ENCODE measurements around the gene TTC9.
A peak's percentile ranks its signal among the peaks of the same experiment; 100 is the strongest.

The TTC9 gene

DNA sequence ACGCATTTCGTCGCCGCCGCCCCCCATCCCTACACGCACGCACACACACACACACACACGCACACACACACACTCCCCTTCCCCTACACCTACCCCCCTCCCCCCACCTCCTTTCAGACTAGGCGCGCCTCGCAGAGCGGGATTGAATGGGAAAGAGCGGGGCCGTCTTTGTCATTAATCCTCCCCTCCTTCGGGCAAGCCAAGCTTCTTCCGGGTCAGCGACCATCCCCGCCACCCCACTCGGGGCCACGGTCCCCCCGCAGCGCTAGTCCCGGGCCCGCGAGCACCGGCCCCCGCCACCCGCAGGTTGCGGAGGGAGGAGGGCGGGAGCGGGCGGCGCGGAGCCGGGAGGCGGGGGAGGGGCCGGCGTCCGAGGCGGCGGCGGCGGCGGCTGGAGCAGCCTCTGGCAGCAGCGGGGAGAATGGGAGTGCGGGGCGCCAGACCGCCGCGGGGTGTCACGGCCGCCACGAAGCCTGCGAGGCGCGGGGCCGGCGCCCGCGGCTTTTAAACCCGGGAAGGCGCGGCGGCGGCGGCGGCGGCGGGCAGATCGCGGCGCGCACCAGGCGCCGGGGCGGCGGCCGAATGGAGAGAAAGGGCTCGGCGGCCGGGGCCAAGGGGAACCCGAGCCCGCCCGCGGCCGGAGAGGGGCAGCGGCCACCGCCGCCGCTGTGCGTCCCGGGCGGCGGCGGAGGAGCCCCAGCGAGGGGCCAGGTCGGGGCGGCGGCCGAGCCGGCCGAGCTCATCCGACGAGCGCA, at the start of gene TTC9:
TTC9 (plus strand) TSS at position 369 of the 755 bp plus-strand sequence; CDS start at position 583, 214 bp downstream.
- peak; percentile 24 for DNase-seq

DNA sequence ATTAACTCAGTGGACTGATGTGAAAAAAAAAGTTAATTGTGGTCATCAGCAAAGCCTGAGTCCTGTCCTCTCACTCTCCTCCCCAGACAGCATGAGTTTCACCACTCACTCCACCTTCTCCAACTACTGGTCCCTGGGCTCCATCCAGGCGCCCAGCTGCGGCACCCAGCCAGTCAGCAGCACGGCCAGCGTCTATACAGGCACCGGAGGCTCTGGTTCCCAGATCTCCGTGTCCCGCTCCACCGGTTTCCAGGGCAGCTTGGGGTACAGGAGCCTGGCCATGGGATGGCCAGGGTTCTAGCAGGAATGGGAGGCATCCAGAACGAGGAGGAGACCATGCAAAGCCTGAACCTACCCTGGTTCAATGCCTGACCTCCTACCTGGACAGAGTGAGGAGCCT, 47.3 kb upstream of the TTC9 start:
- no peak for DNase-seq

DNA sequence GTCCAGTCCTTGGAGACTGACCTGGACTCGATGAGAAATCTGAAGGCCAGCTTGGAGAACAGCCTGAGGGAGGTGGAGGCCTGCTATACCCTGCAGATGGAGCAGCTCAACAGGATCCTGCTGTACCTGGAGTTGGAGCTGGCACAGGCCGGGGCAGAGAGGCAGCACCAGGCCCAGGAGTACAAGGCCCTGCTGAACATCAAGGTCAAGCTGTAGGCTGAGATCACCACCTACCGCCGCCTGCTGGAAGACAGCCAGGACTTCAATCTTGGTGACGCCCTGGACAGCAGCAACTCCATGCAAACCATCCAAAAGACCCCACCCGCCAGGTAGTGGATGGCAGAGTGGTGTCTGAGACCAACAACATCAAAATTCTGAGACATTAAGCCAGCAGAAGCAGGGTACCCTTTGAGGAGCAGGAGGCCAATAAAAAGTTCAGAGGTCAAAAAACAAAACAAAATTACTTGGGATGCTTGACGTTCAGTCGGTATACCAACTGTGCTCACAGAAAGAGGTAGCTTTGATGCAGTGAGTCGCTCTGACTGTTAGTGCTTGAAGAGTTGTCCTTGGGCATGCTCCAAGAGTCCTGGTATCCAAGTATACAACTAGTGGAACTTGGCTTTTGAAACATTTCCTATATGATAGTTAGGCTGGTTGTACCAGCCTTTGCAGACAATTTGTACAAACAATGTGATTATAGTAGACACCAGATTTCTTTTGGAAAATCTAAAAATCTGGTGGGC, 46.1 kb upstream of the TTC9 start:
- no peak for DNase-seq

GRCh38 chr14:70597731-70598130, 44.0 kb upstream of the TTC9 start:
- no peak for DNase-seq

- DNase-seq, result peak; percentile 11
Measured at GRCh38 chr14:70599345-70599744, 42.4 kb upstream of the TTC9 start.

- DNase-seq, result peak; percentile 94
Measured at GRCh38 chr14:70600382-70601157, 41.1 kb upstream of the TTC9 start, which contains the start of gene MED6. TSS of gene MED6 (minus strand) at chr14:70600655. CDS start at chr14:70600637, 18 bp downstream.

- DNase-seq, result no peak
Measured at GRCh38 chr14:70601162-70601561, 40.6 kb upstream of the TTC9 start.

DNA sequence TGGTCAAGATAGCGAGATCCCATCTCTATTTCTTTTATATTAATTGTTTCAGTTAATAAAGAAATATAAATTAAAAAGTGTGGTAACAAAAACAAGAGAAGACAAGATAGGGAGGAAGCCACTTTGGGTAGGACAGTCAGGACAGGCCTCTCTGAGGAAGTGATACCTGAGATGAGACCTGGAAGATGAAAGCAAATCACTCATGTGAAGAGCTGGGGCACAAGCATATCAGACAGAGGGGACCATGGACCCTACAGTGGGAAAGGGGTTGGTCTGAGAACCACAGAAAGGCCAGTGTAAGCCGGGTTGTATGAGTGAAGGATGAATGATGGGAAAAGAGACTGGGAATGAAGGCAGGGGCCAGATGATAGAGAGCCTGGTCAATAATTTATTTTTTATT, 39.5 kb upstream of the TTC9 start:
- no peak for DNase-seq

- DNase-seq, result no peak
Measured at GRCh38 chr14:70611216-70611615, 30.5 kb upstream of the TTC9 start.

DNA sequence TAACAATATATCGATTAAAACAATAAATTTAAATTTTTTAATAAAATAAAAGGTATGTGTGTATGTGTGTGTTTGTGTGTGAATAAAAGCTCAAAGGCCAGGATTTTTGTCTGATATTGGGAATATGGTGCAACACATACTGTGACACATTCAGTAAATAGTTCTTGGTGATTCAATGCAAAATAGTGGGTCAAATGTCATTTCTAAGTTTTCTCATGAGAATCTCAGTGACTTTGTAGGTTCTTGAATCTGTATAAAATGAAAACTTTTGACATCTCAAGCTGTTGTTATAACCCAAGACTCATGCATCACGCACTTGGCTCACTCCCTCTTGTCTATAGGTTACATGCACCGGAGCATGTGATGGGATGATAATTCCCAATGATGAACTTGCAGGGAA, 25.1 kb upstream of the TTC9 start:
- no peak for DNase-seq

DNA sequence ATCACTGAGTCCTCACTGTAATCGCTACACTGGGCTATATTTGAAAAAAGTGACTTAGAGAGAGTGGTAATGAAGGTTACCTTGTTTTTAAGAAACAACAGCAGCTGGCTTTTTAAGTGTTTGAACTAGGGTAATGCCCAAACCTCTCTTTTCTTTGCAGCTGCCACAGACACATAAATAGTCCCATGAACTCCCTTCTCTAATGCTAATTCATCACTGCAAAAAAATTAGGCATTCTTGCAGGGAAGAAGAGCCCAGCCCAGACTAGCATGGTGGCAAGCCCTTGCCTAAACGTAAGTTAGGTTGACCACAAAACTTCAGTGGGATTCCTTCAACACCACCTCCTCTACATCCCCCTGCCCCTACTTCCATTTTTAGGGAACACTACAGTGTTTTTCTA, 23.4 kb upstream of the TTC9 start:
- no peak for DNase-seq

- DNase-seq, result no peak
Measured at GRCh38 chr14:70619708-70620107, 22.0 kb upstream of the TTC9 start.

- DNase-seq, result peak; percentile 55
Measured at GRCh38 chr14:70622111-70622712, 19.5 kb upstream of the TTC9 start.

DNA sequence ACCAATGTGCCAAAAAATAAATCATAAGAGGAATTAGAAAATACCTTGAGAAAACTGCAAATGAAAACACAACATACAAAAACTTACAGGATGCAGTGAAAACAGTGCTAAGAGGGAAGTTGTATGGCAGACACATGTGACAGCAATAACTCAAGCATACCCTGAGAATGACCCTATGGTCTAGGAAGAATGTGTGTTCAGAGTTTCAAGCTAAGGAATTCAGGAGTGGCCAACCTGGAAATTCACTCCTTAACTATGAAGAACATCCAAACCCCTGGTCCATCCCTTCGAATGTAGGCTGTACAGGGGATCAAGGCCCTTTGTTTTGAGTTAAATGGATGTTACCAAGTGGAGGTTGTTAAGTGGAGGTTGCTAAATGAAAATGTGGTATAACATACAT, 16.7 kb upstream of the TTC9 start:
- no peak for DNase-seq

DNA sequence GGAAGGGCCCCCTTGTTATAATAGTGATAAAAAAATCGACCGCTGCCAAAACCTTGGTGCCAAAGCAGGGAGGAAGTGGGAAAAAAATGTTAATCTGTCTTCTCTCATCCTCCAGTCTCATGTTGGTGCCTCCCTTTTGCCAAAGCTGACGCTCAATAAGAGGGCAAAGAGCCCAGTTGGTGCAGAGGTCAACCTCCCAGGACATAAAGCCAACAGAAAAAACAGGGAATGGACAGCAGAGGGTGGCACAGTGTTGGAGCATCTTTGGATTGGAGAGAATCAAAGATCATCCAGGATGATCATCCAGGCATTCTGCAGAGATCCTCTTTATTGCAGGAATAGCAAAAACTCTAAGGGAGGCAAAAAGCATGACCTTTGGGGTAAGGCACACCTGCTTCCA, 9.8 kb upstream of the TTC9 start:
- DNase-seq, result no peak

GRCh38 chr14:70635971-70636595, 5.6 kb upstream of the TTC9 start:
- no peak for DNase-seq

DNA sequence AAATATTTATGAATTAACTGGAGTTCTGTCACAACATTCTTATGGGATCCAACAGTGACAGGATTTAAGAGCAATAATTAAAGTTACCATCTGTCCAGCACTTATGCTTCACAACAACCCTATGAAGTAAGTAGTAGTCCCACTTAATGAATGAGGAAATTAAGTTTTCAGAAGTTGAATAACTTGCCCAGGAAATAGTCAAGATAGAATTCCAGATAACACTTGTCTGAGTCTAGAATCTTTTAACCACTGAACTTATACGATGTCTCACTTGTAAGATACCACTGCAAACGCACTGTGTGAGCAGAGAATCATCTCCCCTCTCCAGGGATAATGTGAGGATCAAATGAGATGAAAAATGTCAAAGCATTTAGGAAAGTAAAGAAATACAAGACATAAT, 3.3 kb upstream of the TTC9 start:
- no peak for DNase-seq

GRCh38 chr14:70640938-70641547, 673 bp upstream of the TTC9 start:
- peak; percentile 51 for DNase-seq

- DNase-seq, result peak; percentile 30
Measured at GRCh38 chr14:70642303-70643235, 853 bp downstream of the TTC9 start.

DNA sequence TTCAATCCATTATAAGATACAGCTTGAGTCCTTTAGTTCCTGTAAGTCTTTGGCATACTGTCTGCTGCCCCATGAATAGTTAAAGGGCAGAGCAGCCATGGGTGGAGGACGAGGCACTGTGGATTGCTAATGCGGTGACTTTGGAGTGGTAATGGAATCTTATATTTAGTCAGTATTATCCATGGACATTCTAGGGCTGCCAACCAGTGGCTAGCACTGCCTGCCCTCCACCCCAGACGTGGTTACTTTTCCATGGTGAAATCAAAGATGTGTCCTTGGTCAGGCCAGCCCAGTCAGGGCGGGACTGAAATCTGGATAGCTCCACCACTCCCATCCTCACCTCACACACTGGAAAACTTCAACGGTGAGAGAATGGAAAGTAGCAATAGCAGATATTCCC, 2.3 kb downstream of the TTC9 start:
- no peak for DNase-seq

DNA sequence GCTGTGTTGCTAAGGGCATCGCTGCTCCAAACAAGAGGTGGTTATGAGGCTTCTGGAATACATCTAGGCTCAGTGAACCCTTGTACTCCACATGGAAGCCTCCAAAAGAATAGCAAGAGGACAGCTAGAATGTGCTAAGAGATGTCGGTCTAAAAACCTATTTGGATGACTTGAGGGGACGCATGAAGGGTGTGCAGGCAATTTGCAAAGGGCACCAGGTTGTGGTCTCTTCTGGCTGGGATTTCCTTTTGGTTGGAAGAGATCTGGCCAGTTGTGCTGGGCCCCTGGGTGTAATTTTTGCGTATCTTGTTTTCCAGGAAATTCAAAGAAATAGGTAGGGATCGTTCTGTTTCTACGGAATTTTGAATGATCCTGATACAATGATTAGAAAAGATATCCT, 4.2 kb downstream of the TTC9 start:
- DNase-seq, result no peak
